ENCODE measurements around the gene ADCY3. TPM values are rescaled to one million over a fixed set of nuclear protein-coding genes. Genes with fewer than 3 reads are reported as not detected.

Gene ADCY3
- total and polyA plus RNA-seq, 7 experiments from 2014 or later: 2.0 to 44.7 (median 5.1) TPM

DNA sequence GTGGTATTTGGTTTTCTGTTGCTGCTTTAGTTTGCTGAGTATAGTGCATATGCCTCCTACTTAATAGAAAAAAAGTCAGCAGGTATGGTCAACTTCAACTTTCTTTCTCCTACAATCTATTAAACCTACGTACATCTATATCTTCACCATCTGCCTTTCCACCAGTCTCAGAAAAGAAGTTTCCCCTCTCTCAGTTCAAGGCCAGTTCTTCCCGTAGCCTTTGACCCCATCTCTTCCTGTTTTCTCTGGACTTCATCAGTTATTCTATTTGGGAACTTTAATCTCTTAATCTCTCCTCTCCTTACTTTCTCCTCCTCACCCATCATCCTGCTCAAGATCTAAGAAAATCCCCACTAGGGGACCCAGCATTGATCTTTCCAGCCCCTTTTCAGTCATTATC lies 132.5 kb downstream of the ADCY3 start:
- Histone ChIP-seq H3K4me1 (ENCODE audit: control insufficient read depth in 2 of 2, insufficient read depth in 2 of 2, low read length in 2 of 2) (peaks cover 0 to 3% of the 10 kb centered on the region in 2 donors), H3K36me3 (ENCODE audit: control insufficient read depth in 2 of 3, insufficient read depth in 3 of 3, low read length in 3 of 3) (no peaks in the 10 kb centered on the region), H3K9me3 (ENCODE audit: control insufficient read depth in 2 of 3, low read length in 3 of 3) (no peaks in the 10 kb centered on the region), H3K27me3 (ENCODE audit: control insufficient read depth in 2 of 2, insufficient read depth in 2 of 2, low read length in 2 of 2) (no peaks in the 10 kb centered on the region), H3K27ac (ENCODE audit: low read depth, low read length) (no peak overlapping the region), H3K4me3 (ENCODE audit: low read length) (no peak overlapping the region)
- POLR2A ChIA-PET: no interaction called here
- intact Hi-C loops (cut with micrococcal nuclease): no loop called here
- no peak overlapping the region for H3K4me3 Mint-ChIP-seq
- H3K27ac Mint-ChIP-seq: no peak overlapping the region
- DNase-seq: no peak
- ATAC-seq: no peak
- peaks cover 0 to 18% (median 5%) of the 10 kb centered on the region in 5 donors for H3K36me3 Mint-ChIP-seq
- peaks cover 0 to 3% (median 0%) of the 10 kb centered on the region in 11 donors for H3K9me3 Mint-ChIP-seq
- H3K4me1 Mint-ChIP-seq: peaks cover 4 to 13% (median 4%) of the 10 kb centered on the region in 7 donors
- peaks cover 0 to 7% (median 4%) of the 10 kb centered on the region in 5 donors for H3K27me3 Mint-ChIP-seq
- CTCF ChIA-PET: no interaction called here

DNA sequence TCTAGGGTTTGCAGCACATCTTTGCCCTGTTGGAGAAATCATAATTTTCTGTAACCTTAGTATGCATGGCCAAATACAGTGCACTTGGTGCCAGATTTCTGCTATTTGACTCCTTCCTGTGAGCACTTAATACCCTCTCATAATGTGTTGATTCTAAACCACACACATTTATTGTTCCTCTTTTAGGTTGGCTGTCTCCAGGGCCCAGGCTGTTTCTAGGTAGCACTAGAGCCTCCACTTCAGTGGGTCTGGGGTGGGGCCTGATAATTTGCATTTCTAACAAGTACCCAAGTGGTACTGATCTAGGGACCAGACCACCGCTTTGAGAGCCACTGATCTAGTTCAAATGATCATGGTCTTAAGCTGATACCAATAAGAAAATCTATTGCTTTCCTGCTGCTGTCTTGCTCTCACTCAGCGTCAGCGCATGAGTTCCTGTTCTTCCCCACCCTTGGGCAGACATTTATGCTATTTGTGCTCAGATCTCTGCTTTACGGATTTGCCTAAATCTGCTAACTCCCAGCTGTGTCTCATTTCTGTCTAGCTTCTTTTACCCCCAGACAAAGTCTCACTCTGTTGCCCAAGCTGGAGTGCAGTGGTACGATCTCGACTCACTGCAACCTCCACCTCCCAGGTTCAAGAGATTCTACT lies 134.2 kb downstream of the ADCY3 start:
- no peak for DNase-seq
- ATAC-seq: peak; percentile 73
- Histone ChIP-seq H3K4me3 (ENCODE audit: low read length) (no peak overlapping the region), H3K36me3 (ENCODE audit: control insufficient read depth in 2 of 3, insufficient read depth in 3 of 3, low read length in 3 of 3) (no peaks in the 10 kb centered on the region), H3K4me1 (ENCODE audit: control insufficient read depth in 2 of 2, insufficient read depth in 2 of 2, low read length in 2 of 2) (no peaks in the 10 kb centered on the region), H3K27ac (ENCODE audit: low read depth, low read length) (no peak overlapping the region), H3K9me3 (ENCODE audit: control insufficient read depth in 2 of 3, low read length in 3 of 3) (no peaks in the 10 kb centered on the region), H3K27me3 (ENCODE audit: control insufficient read depth in 2 of 2, insufficient read depth in 2 of 2, low read length in 2 of 2) (no peaks in the 10 kb centered on the region)
- Mint-ChIP-seq H3K4me3 (no peak overlapping the region), H3K4me1 (peaks cover 0 to 11% (median 0%) of the 10 kb centered on the region in 7 donors), H3K27ac (no peak overlapping the region), H3K27me3 (peaks cover 3 to 9% (median 7%) of the 10 kb centered on the region in 5 donors), H3K9me3 (peaks cover 0 to 3% (median 0%) of the 10 kb centered on the region in 11 donors), H3K36me3 (peaks cover 0 to 18% (median 5%) of the 10 kb centered on the region in 5 donors)
- intact Hi-C loops (cut with micrococcal nuclease): no loop called here
- POLR2A ChIA-PET: no interaction called here
- CTCF ChIA-PET: no interaction called here

DNA sequence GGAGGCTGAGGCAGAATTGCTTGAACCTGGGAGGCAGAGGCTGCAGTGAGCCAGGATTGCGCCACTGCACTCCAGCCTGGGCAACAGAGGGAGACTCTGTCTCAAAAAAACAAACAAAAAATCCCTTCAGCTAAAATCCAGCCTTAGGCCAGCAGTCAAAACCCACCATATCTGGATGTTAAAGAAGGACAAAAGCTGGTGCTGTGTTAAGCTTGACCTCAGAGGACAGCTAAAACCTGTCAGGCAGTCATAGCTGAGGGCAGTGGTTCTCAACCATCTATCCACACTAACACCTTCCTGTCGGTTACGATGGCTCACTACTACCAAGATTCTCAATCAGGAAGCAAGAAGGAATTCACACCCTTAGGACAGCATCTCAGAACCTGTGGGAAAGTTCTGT lies 136.4 kb downstream of the ADCY3 start:
- CTCF ChIA-PET: interaction anchor here (0.6 kb wide), 1 partner anchor 191 kb away, joined by 3 read pairs; no protein-coding TSS in a partner anchor
- no peaks in the 10 kb centered on the region for H3K27me3 ChIP-seq (ENCODE audit: control insufficient read depth in 2 of 2, insufficient read depth in 2 of 2, low read length in 2 of 2)
- intact Hi-C loops (cut with micrococcal nuclease): no loop called here
- H3K9me3 Mint-ChIP-seq: peaks cover 0 to 4% (median 0%) of the 10 kb centered on the region in 11 donors
- no peak overlapping the region for H3K4me3 Mint-ChIP-seq
- H3K4me1 ChIP-seq (ENCODE audit: control insufficient read depth in 2 of 2, insufficient read depth in 2 of 2, low read length in 2 of 2): no peaks in the 10 kb centered on the region
- peaks cover 0 to 11% (median 0%) of the 10 kb centered on the region in 7 donors for H3K4me1 Mint-ChIP-seq
- no peak overlapping the region for H3K27ac Mint-ChIP-seq
- H3K27ac ChIP-seq (ENCODE audit: low read depth, low read length): no peak overlapping the region
- peaks cover 0 to 7% (median 6%) of the 10 kb centered on the region in 5 donors for H3K36me3 Mint-ChIP-seq
- H3K4me3 ChIP-seq (ENCODE audit: low read length): no peak overlapping the region
- POLR2A ChIA-PET: interaction anchor here (1.3 kb wide), 1 partner anchor 9 kb away, joined by 6 read pairs; the partner anchor contains the start of genes CENPO and PTRHD1
- ATAC-seq: no peak
- H3K27me3 Mint-ChIP-seq: peaks cover 3 to 12% (median 9%) of the 10 kb centered on the region in 5 donors
- H3K9me3 ChIP-seq (ENCODE audit: control insufficient read depth in 2 of 3, low read length in 3 of 3): no peaks in the 10 kb centered on the region
- DNase-seq: no peak
- H3K36me3 ChIP-seq (ENCODE audit: control insufficient read depth in 2 of 3, insufficient read depth in 3 of 3, low read length in 3 of 3): no peaks in the 10 kb centered on the region

DNA sequence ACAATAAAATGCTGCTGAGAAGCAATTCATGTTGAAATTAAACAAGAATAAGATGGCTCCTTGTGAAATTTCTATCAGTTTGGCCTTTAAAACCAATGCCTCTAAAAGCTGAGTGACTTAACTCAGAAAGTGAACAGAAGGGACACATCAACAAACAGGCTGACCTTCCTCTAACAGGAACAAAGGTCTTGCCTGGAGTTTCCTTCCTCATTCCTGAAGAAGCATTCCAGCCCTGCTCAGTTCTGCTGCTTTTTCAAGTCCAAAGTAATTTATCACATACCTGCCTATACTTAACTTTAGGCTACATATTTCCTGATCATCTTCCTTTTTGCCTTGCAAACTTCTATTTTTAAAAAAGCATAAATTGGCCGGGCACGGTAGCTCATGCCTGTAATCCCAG lies 140.9 kb downstream of the ADCY3 start:
- intact Hi-C loops (cut with micrococcal nuclease): no loop called here
- peaks cover 0 to 7% (median 0%) of the 10 kb centered on the region in 5 donors for H3K36me3 Mint-ChIP-seq
- ATAC-seq: no peak
- no peak overlapping the region for H3K27ac Mint-ChIP-seq
- Histone ChIP-seq H3K36me3 (ENCODE audit: control insufficient read depth in 2 of 3, insufficient read depth in 3 of 3, low read length in 3 of 3) (no peaks in the 10 kb centered on the region), H3K27me3 (ENCODE audit: control insufficient read depth in 2 of 2, insufficient read depth in 2 of 2, low read length in 2 of 2) (no peaks in the 10 kb centered on the region), H3K4me1 (ENCODE audit: control insufficient read depth in 2 of 2, insufficient read depth in 2 of 2, low read length in 2 of 2) (no peaks in the 10 kb centered on the region), H3K27ac (ENCODE audit: low read depth, low read length) (no peak overlapping the region), H3K4me3 (ENCODE audit: low read length) (no peak overlapping the region), H3K9me3 (ENCODE audit: control insufficient read depth in 2 of 3, low read length in 3 of 3) (no peaks in the 10 kb centered on the region)
- peaks cover 0 to 4% (median 0%) of the 10 kb centered on the region in 11 donors for H3K9me3 Mint-ChIP-seq
- H3K4me3 Mint-ChIP-seq: no peak overlapping the region
- DNase-seq: no peak
- H3K27me3 Mint-ChIP-seq: peaks cover 6 to 13% (median 11%) of the 10 kb centered on the region in 5 donors
- ChIA-PET CTCF (no interaction called here), POLR2A (interaction anchor here (1.7 kb wide), 1 partner anchor 14 kb away, joined by 7 read pairs; the partner anchor contains the start of genes CENPO and PTRHD1)
- H3K4me1 Mint-ChIP-seq: no peaks in the 10 kb centered on the region

DNA sequence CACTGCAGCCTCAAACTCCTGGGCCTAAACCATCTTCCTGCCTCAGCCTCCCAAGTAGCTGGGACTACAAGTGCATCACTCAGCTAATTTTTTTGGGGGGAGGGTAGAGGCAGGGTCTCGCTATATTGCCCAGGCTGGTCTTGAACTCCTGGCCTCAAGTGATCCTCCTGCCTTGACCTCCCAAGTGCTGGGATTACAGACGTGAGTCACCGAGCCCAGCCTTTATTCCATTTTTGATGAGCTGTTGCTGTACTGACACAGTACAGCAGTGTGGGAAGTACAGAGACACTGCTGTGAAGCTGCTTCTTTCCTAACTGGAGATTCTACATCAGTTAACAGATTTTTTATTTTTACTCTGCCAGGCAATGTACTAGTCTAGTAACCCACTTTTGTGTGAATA lies 145.7 kb downstream of the ADCY3 start:
- H3K27ac ChIP-seq (ENCODE audit: low read depth, low read length): no peak overlapping the region
- H3K4me1 Mint-ChIP-seq: peaks cover 0 to 3% (median 0%) of the 10 kb centered on the region in 7 donors
- POLR2A ChIA-PET: no interaction called here
- no peaks in the 10 kb centered on the region for H3K4me1 ChIP-seq (ENCODE audit: control insufficient read depth in 2 of 2, insufficient read depth in 2 of 2, low read length in 2 of 2)
- no peak overlapping the region for H3K4me3 Mint-ChIP-seq
- intact Hi-C loops (cut with micrococcal nuclease): no loop called here
- DNase-seq (no peak), ATAC-seq (no peak)
- H3K27me3 ChIP-seq (ENCODE audit: control insufficient read depth in 2 of 2, insufficient read depth in 2 of 2, low read length in 2 of 2): no peaks in the 10 kb centered on the region
- no peak overlapping the region for H3K27ac Mint-ChIP-seq
- H3K36me3 Mint-ChIP-seq: peaks cover 0 to 11% (median 7%) of the 10 kb centered on the region in 5 donors
- H3K4me3 ChIP-seq (ENCODE audit: low read length): no peak overlapping the region
- peaks cover 0 to 6% (median 0%) of the 10 kb centered on the region in 5 donors for H3K27me3 Mint-ChIP-seq
- no peaks in the 10 kb centered on the region for H3K9me3 Mint-ChIP-seq
- CTCF ChIA-PET: interaction anchor here (1.1 to 1.2 kb wide), 2 partner anchors 53 to 691 kb away, joined by 3 read pairs; no protein-coding TSS in a partner anchor
- peaks cover 0 to 8% (median 0%) of the 10 kb centered on the region in 3 experiments for H3K36me3 ChIP-seq (ENCODE audit: control insufficient read depth in 2 of 3, insufficient read depth in 3 of 3, low read length in 3 of 3)
- H3K9me3 ChIP-seq (ENCODE audit: control insufficient read depth in 2 of 3, low read length in 3 of 3): no peaks in the 10 kb centered on the region

DNA sequence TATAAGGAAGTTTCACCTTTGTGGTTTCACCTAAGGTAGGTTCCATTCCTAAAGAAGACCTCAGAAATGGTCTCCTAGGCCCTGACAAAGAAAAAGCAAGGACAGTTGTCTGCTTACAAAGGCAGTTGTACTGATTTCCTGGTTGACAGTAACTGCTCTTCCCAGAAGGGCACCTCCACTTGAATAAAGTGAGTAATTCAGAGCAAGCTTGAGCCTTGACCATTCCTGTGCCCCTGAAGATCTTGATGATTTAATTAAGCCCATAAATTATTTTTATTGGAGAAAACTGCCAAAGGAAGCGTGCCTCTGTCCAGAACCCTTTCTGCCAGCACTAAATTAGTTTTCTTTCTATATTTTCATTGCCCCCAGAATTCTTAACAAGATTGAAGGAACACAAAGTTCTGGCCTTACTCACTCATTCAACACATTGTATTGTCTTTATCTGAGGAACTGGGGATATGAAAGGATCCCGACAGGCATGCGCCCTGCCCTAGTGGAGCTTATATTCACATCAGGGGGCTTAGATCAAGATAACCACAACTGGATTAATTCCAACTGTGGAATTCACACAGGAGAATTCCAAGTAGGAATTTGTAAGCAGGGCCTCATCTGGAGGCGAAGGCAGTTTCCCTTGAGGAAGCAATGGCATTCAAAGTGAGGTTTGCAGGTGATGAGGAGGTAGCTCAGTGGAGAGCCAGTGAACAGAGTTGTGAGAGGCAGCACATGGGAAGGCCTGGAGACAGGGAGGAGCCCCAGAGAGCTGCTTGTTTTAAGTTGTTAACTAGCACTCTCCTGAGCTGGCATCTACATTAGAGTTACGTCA lies 148.1 kb downstream of the ADCY3 start:
- intact Hi-C loops (cut with micrococcal nuclease): no loop called here
- no peak overlapping the region for H3K27ac ChIP-seq (ENCODE audit: low read depth, low read length)
- ATAC-seq (no peak), DNase-seq (no peak)
- peaks cover 0 to 17% (median 0%) of the 10 kb centered on the region in 3 experiments for H3K36me3 ChIP-seq (ENCODE audit: control insufficient read depth in 2 of 3, insufficient read depth in 3 of 3, low read length in 3 of 3)
- ChIA-PET POLR2A (interaction anchor here (0.7 kb wide), 1 partner anchor 20 kb away, joined by 4 read pairs; no protein-coding TSS in a partner anchor), CTCF (interaction anchor here (0.6 kb wide), 1 partner anchor 445 kb away, joined by 6 read pairs; no protein-coding TSS in a partner anchor)
- peak overlapping the region in 2 of 9 donors; percentile 41 for H3K27ac Mint-ChIP-seq
- no peaks in the 10 kb centered on the region for H3K9me3 ChIP-seq (ENCODE audit: control insufficient read depth in 2 of 3, low read length in 3 of 3)
- H3K36me3 Mint-ChIP-seq: peaks cover 0 to 28% (median 7%) of the 10 kb centered on the region in 5 donors
- H3K4me1 Mint-ChIP-seq: peaks cover 0 to 3% (median 0%) of the 10 kb centered on the region in 7 donors
- no peaks in the 10 kb centered on the region for H3K27me3 ChIP-seq (ENCODE audit: control insufficient read depth in 2 of 2, insufficient read depth in 2 of 2, low read length in 2 of 2)
- no peaks in the 10 kb centered on the region for H3K4me1 ChIP-seq (ENCODE audit: control insufficient read depth in 2 of 2, insufficient read depth in 2 of 2, low read length in 2 of 2)
- H3K9me3 Mint-ChIP-seq: no peaks in the 10 kb centered on the region
- H3K27me3 Mint-ChIP-seq: peaks cover 0 to 3% (median 0%) of the 10 kb centered on the region in 5 donors
- H3K4me3 Mint-ChIP-seq: no peak overlapping the region
- H3K4me3 ChIP-seq (ENCODE audit: low read length): no peak overlapping the region
